ENCODE data around the gene UTF1. TPM values are rescaled to one million over a fixed set of nuclear protein-coding genes. Genes with fewer than 3 reads are reported as not detected.

UTF1 gene
- polyA plus RNA-seq, 3 donors, result 0.14 to 0.48 (median 0.24) TPM

- no peak overlapping the region for H2AFZ ChIP-seq (ENCODE audit: insufficient read depth, low read depth, low read length, poor library complexity, severe bottlenecking)
- peaks cover 51 to 85% of the 10 kb centered on the region in 2 donors for H3K36me3 Mint-ChIP-seq
- peaks cover 61% of the 10 kb centered on the region for H4K20me1 ChIP-seq (ENCODE audit: insufficient read depth, low read length)
- H3K27ac Mint-ChIP-seq, result no peak overlapping the region
- peaks cover 31% of the 10 kb centered on the region for H3K4me1 Mint-ChIP-seq
- H3K9me3 ChIP-seq (replicated peaks in 1 of 2; ENCODE audit: control insufficient read depth in 1 of 2, insufficient read depth in 1 of 2, low read length in 2 of 2), result no peaks in the 10 kb centered on the region
- H3K4me1 ChIP-seq (ENCODE audit: control insufficient read depth in 1 of 2, insufficient read depth in 2 of 2, low read length in 2 of 2), result peaks cover 29 to 35% of the 10 kb centered on the region in 2 donors
- peaks cover 0 to 4% (median 1%) of the 10 kb centered on the region in 3 donors for H3K27me3 Mint-ChIP-seq (ENCODE audit: low read depth in 3 of 3)
- no peaks in the 10 kb centered on the region for H3K27me3 ChIP-seq (ENCODE audit: control insufficient read depth in 2 of 2, insufficient read depth in 2 of 2, low read length in 2 of 2)
- H3K9ac ChIP-seq (ENCODE audit: insufficient read depth, low read length, poor library complexity, severe bottlenecking), result no peak overlapping the region
- DNase-seq, result no peak
- TF ChIP-seq CTCF (IDR thresholded peaks at IDR 0.05), result no peak
- no peak overlapping the region for H3K4me2 ChIP-seq (replicated peaks; ENCODE audit: extremely low read depth, low read length, poor library complexity, severe bottlenecking)
- 95% methylated on average over 21 of the region's 22 CpGs for WGBS (ENCODE audit: insufficient coverage)
- peaks cover 65 to 82% of the 10 kb centered on the region in 2 donors for H3K36me3 ChIP-seq (replicated peaks in 1 of 2; ENCODE audit: control insufficient read depth in 1 of 2, insufficient read depth in 2 of 2, low read length in 2 of 2)
- no peak overlapping the region for H3K27ac ChIP-seq (ENCODE audit: low read depth in 1 of 2, low read length in 2 of 2)
- H3K4me3 ChIP-seq (replicated peaks in 1 of 3; ENCODE audit: low read depth in 2 of 3, low read length in 3 of 3), result no peak overlapping the region
- peaks cover 1% of the 10 kb centered on the region for H3K79me2 ChIP-seq (ENCODE audit: insufficient read depth, low read length)
- H3K4me3 Mint-ChIP-seq, result no peak overlapping the region
- no peaks in the 10 kb centered on the region for H3K9me3 Mint-ChIP-seq
- intact Hi-C loops (cut with micrococcal nuclease), result no loop called here
Observed at GRCh38 chr10:133267829-133268228, 37.8 kb downstream of the UTF1 start.

GRCh38 chr10:133268532-133268931 lies 38.5 kb downstream of the UTF1 start:
- Histone ChIP-seq H3K9me3 (replicated peaks in 1 of 2; ENCODE audit: control insufficient read depth in 1 of 2, insufficient read depth in 1 of 2, low read length in 2 of 2) (no peaks in the 10 kb centered on the region), H3K4me1 (ENCODE audit: control insufficient read depth in 1 of 2, insufficient read depth in 2 of 2, low read length in 2 of 2) (peaks cover 22 to 31% of the 10 kb centered on the region in 2 donors), H3K36me3 (replicated peaks in 1 of 2; ENCODE audit: control insufficient read depth in 1 of 2, insufficient read depth in 2 of 2, low read length in 2 of 2) (peaks cover 68 to 82% of the 10 kb centered on the region in 2 donors), H3K27me3 (ENCODE audit: control insufficient read depth in 2 of 2, insufficient read depth in 2 of 2, low read length in 2 of 2) (no peaks in the 10 kb centered on the region), H4K20me1 (ENCODE audit: insufficient read depth, low read length) (peaks cover 68% of the 10 kb centered on the region), H3K79me2 (ENCODE audit: insufficient read depth, low read length) (peaks cover 4% of the 10 kb centered on the region), H3K4me2 (replicated peaks; ENCODE audit: extremely low read depth, low read length, poor library complexity, severe bottlenecking) (no peak overlapping the region), H2AFZ (ENCODE audit: insufficient read depth, low read depth, low read length, poor library complexity, severe bottlenecking) (no peak overlapping the region), H3K9ac (ENCODE audit: insufficient read depth, low read length, poor library complexity, severe bottlenecking) (no peak overlapping the region), H3K27ac (ENCODE audit: low read depth in 1 of 2, low read length in 2 of 2) (no peak overlapping the region), H3K4me3 (replicated peaks in 1 of 3; ENCODE audit: low read depth in 2 of 3, low read length in 3 of 3) (no peak overlapping the region)
- WGBS (ENCODE audit: insufficient coverage), result 96% methylated on average over 19 of the region's 22 CpGs
- peaks cover 24% of the 10 kb centered on the region for H3K4me1 Mint-ChIP-seq
- TF ChIP-seq CTCF (IDR thresholded peaks at IDR 0.05), result no peak
- no peak overlapping the region for H3K27ac Mint-ChIP-seq
- no peaks in the 10 kb centered on the region for H3K9me3 Mint-ChIP-seq
- H3K36me3 Mint-ChIP-seq, result peaks cover 48 to 82% of the 10 kb centered on the region in 2 donors
- H3K4me3 Mint-ChIP-seq, result no peak overlapping the region
- H3K27me3 Mint-ChIP-seq (ENCODE audit: low read depth in 3 of 3), result peaks cover 0 to 5% (median 1%) of the 10 kb centered on the region in 3 donors
- DNase-seq, result no peak
- intact Hi-C loops (cut with micrococcal nuclease), result no loop called here

Data from CD14-positive monocyte (primary cell).